Measurements from ENCODE around the gene SIT1.

DNA sequence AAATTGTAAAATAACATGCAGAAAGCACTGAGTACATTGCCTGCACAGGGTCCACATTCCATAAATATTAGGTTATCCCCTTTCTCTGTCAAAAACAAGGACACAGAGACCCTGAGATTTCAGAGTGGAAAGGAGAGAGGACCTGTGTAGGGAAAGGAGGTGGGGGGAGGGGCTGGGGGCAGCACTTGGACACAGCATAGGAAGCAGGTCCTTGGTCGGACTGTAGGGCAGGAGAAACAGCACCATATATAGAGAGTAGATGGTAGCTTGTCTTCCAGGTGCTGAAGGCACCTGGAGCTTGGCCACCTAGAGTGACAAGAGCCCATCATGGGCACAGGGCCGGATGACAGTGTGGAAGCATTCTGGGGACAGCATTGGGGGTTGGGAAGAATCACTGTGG lies 36.6 kb upstream of the SIT1 start:
- TF ChIP-seq CTCF (IDR thresholded peaks at IDR 0.05) (no peak), POLR2A (IDR thresholded peaks at IDR 0.05) (no peak), POLR2AphosphoS5 (IDR thresholded peaks at IDR 0.05; ENCODE audit: insufficient read depth in 1 of 2, low read depth in 1 of 2) (no peak)
